Measurements from ENCODE around the gene UBXN7.

UBXN7 gene

DNA sequence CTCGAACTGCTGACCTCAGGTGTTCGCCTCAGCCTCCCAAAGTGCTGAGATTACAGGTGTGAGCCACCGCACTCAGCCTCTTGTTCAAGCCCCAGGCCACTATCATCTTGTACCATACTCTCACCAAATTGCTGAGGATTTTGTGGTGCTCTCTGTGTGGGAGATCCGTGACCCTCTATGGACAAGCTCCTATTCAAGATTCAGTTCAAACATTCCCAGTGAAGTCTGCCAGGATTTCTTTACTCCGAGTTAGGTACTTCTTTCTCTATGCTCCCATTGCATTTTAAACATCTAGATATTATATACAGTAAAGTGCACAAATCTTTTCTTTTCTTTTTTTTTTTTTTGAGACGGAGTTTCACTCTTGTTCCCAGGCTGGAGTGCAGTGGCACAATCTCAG is 93.2 kb downstream of the UBXN7 start:
- Histone ChIP-seq H3F3A (ENCODE audit: insufficient read depth) (no peaks in the 10 kb centered on the region), H3K27ac (ENCODE audit: low read depth, low read length) (no peak overlapping the region), H4K20me1 (ENCODE audit: low read depth, low read length) (no peaks in the 10 kb centered on the region), H3K4me2 (ENCODE audit: low read depth, low read length, poor library complexity, severe bottlenecking) (no peak overlapping the region), H3K9ac (ENCODE audit: low read length) (no peak overlapping the region), H3K79me2 (ENCODE audit: insufficient read depth, low read length) (no peaks in the 10 kb centered on the region), H3K27me3 (ENCODE audit: low read length) (no peaks in the 10 kb centered on the region), H3K36me3 (ENCODE audit: low read length) (no peaks in the 10 kb centered on the region), H2AFZ (ENCODE audit: low read depth, low read length, severe bottlenecking) (no peak overlapping the region), H3K9me2 (replicated peaks; ENCODE audit: insufficient read depth, low read length) (no peaks in the 10 kb centered on the region), H3K9me3 (ENCODE audit: insufficient read depth, low read length) (no peaks in the 10 kb centered on the region), H3K4me3 (ENCODE audit: insufficient read depth, low read length, poor library complexity, severe bottlenecking) (no peak overlapping the region)
- no peak for TF ChIP-seq EZH2phosphoT487 (conservative IDR thresholded peaks at IDR 0.05; ENCODE audit: low read length)
- TF ChIP-seq, protein P1, sequence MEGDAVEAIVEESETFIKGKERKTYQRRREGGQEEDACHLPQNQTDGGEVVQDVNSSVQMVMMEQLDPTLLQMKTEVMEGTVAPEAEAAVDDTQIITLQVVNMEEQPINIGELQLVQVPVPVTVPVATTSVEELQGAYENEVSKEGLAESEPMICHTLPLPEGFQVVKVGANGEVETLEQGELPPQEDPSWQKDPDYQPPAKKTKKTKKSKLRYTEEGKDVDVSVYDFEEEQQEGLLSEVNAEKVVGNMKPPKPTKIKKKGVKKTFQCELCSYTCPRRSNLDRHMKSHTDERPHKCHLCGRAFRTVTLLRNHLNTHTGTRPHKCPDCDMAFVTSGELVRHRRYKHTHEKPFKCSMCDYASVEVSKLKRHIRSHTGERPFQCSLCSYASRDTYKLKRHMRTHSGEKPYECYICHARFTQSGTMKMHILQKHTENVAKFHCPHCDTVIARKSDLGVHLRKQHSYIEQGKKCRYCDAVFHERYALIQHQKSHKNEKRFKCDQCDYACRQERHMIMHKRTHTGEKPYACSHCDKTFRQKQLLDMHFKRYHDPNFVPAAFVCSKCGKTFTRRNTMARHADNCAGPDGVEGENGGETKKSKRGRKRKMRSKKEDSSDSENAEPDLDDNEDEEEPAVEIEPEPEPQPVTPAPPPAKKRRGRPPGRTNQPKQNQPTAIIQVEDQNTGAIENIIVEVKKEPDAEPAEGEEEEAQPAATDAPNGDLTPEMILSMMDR (IDR thresholded peaks at IDR 0.05; ENCODE audit: insufficient read depth, low read length, poor library complexity, severe bottlenecking): no peak

DNA sequence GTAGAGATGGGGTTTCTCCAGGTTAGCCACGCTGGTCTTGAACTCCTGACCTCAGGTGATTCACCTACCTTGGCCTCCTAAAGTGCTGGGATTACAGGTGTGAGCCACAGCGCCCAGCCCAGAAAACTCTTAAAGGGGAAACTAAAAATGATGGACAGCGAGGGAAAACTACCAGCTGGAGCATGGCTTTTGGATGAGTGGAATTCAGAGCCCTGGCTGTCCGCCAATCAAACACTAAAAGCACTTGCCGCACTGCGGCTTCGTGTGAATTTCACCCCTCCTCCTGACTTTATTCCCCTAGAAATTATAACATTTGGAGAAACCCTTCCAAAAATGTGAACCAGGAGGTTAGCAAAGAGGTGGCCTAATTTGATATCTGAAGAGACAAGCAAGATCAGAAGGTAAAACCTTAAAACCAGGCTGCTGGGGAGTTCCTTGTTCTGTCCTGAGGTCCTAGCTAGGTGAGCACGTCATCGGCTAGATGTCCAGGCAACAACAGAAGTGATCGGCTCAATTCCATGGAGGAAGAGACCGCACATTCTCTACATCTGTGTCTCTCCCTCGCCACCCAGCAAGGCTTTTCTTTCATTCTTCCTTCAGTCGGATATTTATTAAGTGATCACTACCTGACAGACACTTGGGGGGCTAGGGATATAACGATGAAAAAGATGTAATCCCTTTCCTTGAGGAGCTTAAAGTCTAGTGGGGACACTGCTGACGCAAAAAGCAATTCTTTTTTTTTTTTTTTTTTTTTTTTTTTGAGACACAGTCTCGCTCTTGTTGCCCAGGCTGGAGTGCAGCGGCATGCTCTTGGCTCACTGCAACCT is 95.7 kb downstream of the UBXN7 start:
- Histone ChIP-seq H3K36me3 (ENCODE audit: low read length) (no peaks in the 10 kb centered on the region), H3F3A (ENCODE audit: insufficient read depth) (no peaks in the 10 kb centered on the region), H3K4me2 (ENCODE audit: low read depth, low read length, poor library complexity, severe bottlenecking) (no peak overlapping the region), H3K27ac (ENCODE audit: low read depth, low read length) (no peak overlapping the region), H3K79me2 (ENCODE audit: insufficient read depth, low read length) (no peaks in the 10 kb centered on the region), H4K20me1 (ENCODE audit: low read depth, low read length) (no peaks in the 10 kb centered on the region), H3K9me2 (replicated peaks; ENCODE audit: insufficient read depth, low read length) (no peaks in the 10 kb centered on the region), H3K4me3 (ENCODE audit: insufficient read depth, low read length, poor library complexity, severe bottlenecking) (no peak overlapping the region), H2AFZ (ENCODE audit: low read depth, low read length, severe bottlenecking) (no peak overlapping the region), H3K9me3 (ENCODE audit: insufficient read depth, low read length) (no peaks in the 10 kb centered on the region), H3K27me3 (ENCODE audit: low read length) (no peaks in the 10 kb centered on the region), H3K9ac (ENCODE audit: low read length) (no peak overlapping the region)
- TF ChIP-seq, protein P1 (IDR thresholded peaks at IDR 0.05; ENCODE audit: insufficient read depth, low read length, poor library complexity, severe bottlenecking): no peak
- no peak for TF ChIP-seq EZH2phosphoT487 (conservative IDR thresholded peaks at IDR 0.05; ENCODE audit: low read length)

DNA sequence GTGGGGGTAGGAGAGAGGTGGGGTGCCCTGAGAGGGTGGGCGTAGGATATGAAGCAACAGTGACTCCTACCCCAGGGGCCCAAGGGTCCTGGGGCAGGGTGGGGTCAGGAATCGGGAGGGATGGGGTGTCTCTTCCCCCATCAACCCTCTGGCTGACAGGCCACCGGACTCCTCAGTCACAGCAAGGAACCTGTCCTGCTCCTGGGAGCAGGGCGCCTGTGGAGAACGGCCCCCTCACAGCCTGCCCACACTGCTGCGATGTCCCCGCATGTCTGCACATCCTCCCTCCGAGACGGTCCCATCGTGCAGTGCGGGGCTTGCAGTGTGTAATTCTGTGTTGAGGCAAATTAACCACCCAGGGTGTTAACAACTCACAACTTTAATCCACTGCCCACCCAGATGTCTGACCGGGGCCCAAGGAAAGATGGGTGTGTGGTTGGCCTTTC is 96.7 kb downstream of the UBXN7 start:
- Histone ChIP-seq H3K4me3 (ENCODE audit: insufficient read depth, low read length, poor library complexity, severe bottlenecking) (no peak overlapping the region), H3K9ac (ENCODE audit: low read length) (no peak overlapping the region), H3K27ac (ENCODE audit: low read depth, low read length) (no peak overlapping the region), H3K4me2 (ENCODE audit: low read depth, low read length, poor library complexity, severe bottlenecking) (no peak overlapping the region), H3K27me3 (ENCODE audit: low read length) (no peaks in the 10 kb centered on the region), H3K36me3 (ENCODE audit: low read length) (no peaks in the 10 kb centered on the region), H2AFZ (ENCODE audit: low read depth, low read length, severe bottlenecking) (no peak overlapping the region), H3K79me2 (ENCODE audit: insufficient read depth, low read length) (no peaks in the 10 kb centered on the region), H3F3A (ENCODE audit: insufficient read depth) (no peaks in the 10 kb centered on the region), H4K20me1 (ENCODE audit: low read depth, low read length) (no peaks in the 10 kb centered on the region), H3K9me3 (ENCODE audit: insufficient read depth, low read length) (no peaks in the 10 kb centered on the region), H3K9me2 (replicated peaks; ENCODE audit: insufficient read depth, low read length) (no peaks in the 10 kb centered on the region)
- TF ChIP-seq, protein P1 (IDR thresholded peaks at IDR 0.05; ENCODE audit: insufficient read depth, low read length, poor library complexity, severe bottlenecking): no peak
- TF ChIP-seq EZH2phosphoT487 (conservative IDR thresholded peaks at IDR 0.05; ENCODE audit: low read length): no peak
